ENCODE measurements around the gene G3BP1.
"Not testable (repeated sequence)": the region's sequence is repeated elsewhere in the genome, so short reads cannot be mapped to it uniquely, and the experiment has no call there.

The G3BP1 gene

DNA sequence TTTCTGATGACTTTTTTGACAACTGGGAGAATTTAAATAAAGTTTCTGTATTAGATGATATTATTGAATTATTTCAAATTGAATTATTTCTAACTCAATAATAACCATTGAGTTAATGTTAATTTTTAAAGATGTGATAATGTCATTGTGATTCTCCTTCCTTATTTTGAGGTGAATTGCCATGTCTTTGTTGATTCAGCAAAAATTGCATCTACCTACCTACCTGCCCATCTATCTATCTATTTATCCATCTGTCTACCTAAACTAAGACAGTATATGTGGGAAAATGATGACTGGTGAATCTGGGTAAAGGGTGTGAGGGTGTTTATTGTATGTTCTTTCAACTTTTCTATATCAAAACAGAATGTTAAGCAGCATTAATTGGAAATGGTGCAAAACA, 75.0 kb downstream of the G3BP1 start:
- H3K9me3 Mint-ChIP-seq, result no peaks in the 10 kb centered on the region
- H3K27ac Mint-ChIP-seq, result no peak overlapping the region
- no peaks in the 10 kb centered on the region for H3K36me3 Mint-ChIP-seq
- H3K4me1 Mint-ChIP-seq, result no peaks in the 10 kb centered on the region
- no peak for DNase-seq (ENCODE audit: low spot score in 2 of 2)
- H3K4me3 Mint-ChIP-seq, result no peak overlapping the region
- ATAC-seq, result no peak

DNA sequence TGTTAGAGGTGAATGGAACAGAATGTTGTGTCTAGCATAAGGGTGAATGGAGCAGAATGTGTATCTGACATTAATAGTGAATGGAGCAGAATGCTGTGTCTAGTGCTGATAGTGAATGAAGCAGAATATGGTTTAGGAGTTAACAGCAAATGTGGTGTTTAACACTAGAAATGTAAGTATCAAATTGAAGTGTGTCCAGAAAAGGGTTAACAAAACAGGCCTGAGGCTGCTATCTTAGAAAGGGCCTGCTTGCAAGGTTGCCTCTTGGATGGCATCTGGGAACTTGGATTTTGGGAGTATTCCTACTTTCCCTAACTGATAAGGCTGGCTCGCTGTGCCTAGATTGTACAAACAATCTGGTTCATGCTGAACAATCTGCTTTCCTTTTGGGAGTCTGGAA, 76.1 kb downstream of the G3BP1 start:
- no peak for ATAC-seq
- H3K4me1 Mint-ChIP-seq, result no peaks in the 10 kb centered on the region
- DNase-seq (ENCODE audit: low spot score in 2 of 2), result no peak
- H3K36me3 Mint-ChIP-seq, result no peaks in the 10 kb centered on the region
- no peak overlapping the region for H3K4me3 Mint-ChIP-seq
- H3K9me3 Mint-ChIP-seq, result no peaks in the 10 kb centered on the region
- H3K27ac Mint-ChIP-seq, result no peak overlapping the region

DNA sequence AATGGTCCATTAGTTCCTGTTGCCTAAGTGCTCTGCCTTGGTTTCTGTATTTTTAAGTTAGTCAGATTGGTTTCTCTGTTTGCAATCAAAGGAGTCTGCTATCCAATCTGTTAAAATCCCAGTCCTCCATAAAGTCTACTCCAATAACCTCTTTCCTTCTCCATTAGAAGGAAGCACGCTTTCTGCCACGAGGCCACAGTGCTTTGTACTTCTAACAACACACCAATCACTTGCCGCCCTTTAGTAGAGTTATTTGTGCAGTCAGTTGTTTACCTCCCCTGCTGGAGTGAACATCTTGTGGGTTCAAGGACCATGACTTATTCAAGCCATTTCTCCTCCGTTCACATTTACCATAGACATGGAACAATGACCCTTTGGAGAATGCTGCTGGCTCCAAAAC, 83.9 kb downstream of the G3BP1 start:
- Mint-ChIP-seq H3K4me3 (no peak overlapping the region), H3K9me3 (no peaks in the 10 kb centered on the region), H3K27ac (no peak overlapping the region), H3K4me1 (peaks cover 4% of the 10 kb centered on the region), H3K36me3 (no peaks in the 10 kb centered on the region)
- ATAC-seq (no peak), DNase-seq (ENCODE audit: low spot score in 2 of 2) (no peak)

DNA sequence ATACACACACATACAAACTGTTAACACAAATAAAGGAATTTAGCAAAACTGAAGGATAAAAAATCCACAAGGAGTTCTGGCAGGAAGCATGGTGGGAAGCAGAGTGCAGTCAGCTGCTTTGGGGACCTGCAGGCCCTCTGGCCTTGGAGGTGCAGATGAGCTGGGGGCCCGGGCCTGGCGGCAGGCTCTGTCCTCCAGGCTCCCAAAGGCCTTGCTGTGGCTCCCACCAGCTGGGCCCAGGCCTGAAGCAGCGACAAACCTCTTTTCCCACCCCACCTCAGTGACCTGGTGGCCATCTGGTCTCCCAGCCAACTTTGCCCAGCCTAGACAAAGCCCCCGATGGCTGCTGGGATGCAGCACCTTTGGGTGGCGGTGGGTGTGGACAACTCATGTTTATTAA, 85.1 kb downstream of the G3BP1 start:
- no peak for ATAC-seq
- H3K9me3 Mint-ChIP-seq, result no peaks in the 10 kb centered on the region
- H3K27ac Mint-ChIP-seq, result no peak overlapping the region
- no peak for DNase-seq (ENCODE audit: low spot score in 2 of 2)
- peaks cover 4% of the 10 kb centered on the region for H3K4me1 Mint-ChIP-seq
- no peaks in the 10 kb centered on the region for H3K36me3 Mint-ChIP-seq
- H3K4me3 Mint-ChIP-seq, result no peak overlapping the region

DNA sequence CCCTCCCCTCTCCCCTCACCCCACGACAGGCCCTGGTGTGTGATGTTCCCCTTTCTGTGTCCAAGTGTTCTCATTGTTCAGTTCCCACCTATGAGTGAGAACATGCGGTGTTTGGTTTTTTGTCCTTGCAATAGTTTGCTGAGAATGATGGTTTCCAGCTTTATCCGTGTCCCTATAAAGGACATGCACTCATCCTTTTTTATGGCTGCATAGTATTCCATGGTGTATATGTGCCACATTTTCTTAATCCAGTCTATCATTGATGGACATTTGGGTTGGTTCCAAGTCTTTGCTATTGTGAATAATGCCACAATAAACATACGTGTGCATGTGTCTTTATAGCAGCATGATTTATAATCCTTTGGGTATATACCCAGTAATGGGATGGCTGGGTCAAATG, 89.1 kb downstream of the G3BP1 start:
- H3K36me3 Mint-ChIP-seq; ATAC-seq; H3K4me3 Mint-ChIP-seq; H3K9me3 Mint-ChIP-seq; H3K27ac Mint-ChIP-seq; H3K4me1 Mint-ChIP-seq; DNase-seq (ENCODE audit: low spot score in 2 of 2): not testable (repeated sequence)
